Naive B cell (primary cell): ENCODE results near the gene VOPP1. TPM values are rescaled to one million over a fixed set of nuclear protein-coding genes. Genes with fewer than 3 reads are reported as not detected.

Source experiments
- ATAC-seq, 2 donors: fragments of 150-1000 bp; cut with Tn5 transposase; 2 replicates each; pipeline ENCODE4 v1.10.0; 2021; ENCODE audit warnings: low read depth in 2 of 2, mild to moderate bottlenecking in 2 of 2, moderate library complexity in 2 of 2
- DNase-seq: peaks from one replicate; pipeline ENCODE4 v3.0.0; 2022
- H3K27ac Mint-ChIP-seq, 6 donors: one replicate each; pipeline ENCODE4 v1.8.0; 2020 to 2022; ENCODE audit warnings: mild to moderate bottlenecking in 6 of 6, mixed read lengths in 6 of 6, moderate library complexity in 5 of 6, inconsistent platforms in 2 of 6
- H3K27me3 Mint-ChIP-seq, 3 donors: one replicate each; pipeline ENCODE4 v1.8.0; 2021 to 2022; ENCODE audit warnings: mixed read lengths in 3 of 3, mild to moderate bottlenecking in 1 of 3
- H3K36me3 Mint-ChIP-seq, 2 donors: one replicate each; pipeline ENCODE4 v1.8.0; 2020 to 2022; ENCODE audit warnings: mixed read lengths in 2 of 2, inconsistent platforms in 1 of 2, mild to moderate bottlenecking in 1 of 2
- H3K4me1 Mint-ChIP-seq, 3 donors: one replicate each; pipeline ENCODE4 v1.8.0; 2020 to 2022; ENCODE audit warnings: mixed read lengths in 3 of 3, inconsistent platforms in 1 of 3, mild to moderate bottlenecking in 1 of 3, moderate library complexity in 1 of 3
- H3K4me3 Mint-ChIP-seq, 8 donors: one replicate each; pipeline ENCODE4 v1.8.0; 2020 to 2022; ENCODE audit warnings: mild to moderate bottlenecking in 8 of 8, mixed read lengths in 8 of 8, moderate library complexity in 8 of 8, inconsistent platforms in 2 of 8
- H3K9me3 Mint-ChIP-seq, 7 donors: one replicate each; pipeline ENCODE4 v1.8.0; 2020 to 2022; ENCODE audit warnings: mixed read lengths in 7 of 7, mild to moderate bottlenecking in 5 of 7, inconsistent platforms in 2 of 7, moderate library complexity in 1 of 7
- polyA plus RNA-seq, 6 donors: library from polyadenylated mRNA; unstranded; fragments of 300-500 nt; fragmentation: Illumina TruSeq; gene quantifications; one replicate each; pipeline ENCODE4 v1.2.3, GENCODE V29; 2021; ENCODE audit warnings: low read depth in 6 of 6

Gene VOPP1
- polyA plus RNA-seq, 6 donors from 2014 or later, result 27.5 to 78.6 (median 34.2) TPM

- H3K4me1 Mint-ChIP-seq, result peaks cover 59 to 84% (median 76%) of the 10 kb centered on the region in 3 donors
- ATAC-seq (no peak), DNase-seq (no peak)
- H3K27ac Mint-ChIP-seq, result peak overlapping the region in 1 of 6 donors; percentile 82
- peaks cover 8 to 12% of the 10 kb centered on the region in 2 donors for H3K36me3 Mint-ChIP-seq
- H3K4me3 Mint-ChIP-seq, result no peak overlapping the region
- H3K9me3 Mint-ChIP-seq, result no peaks in the 10 kb centered on the region
- no peaks in the 10 kb centered on the region for H3K27me3 Mint-ChIP-seq
Observed at GRCh38 chr7:55546814-55547213, 25.5 kb downstream of the VOPP1 start.

GRCh38 chr7:55545496-55545895 is 26.8 kb downstream of the VOPP1 start:
- Mint-ChIP-seq H3K9me3 (no peaks in the 10 kb centered on the region), H3K36me3 (peaks cover 8 to 12% of the 10 kb centered on the region in 2 donors), H3K27ac (peak overlapping the region in 5 of 6 donors; percentile 28 to 70 (median 38)), H3K4me1 (peaks cover 47 to 73% (median 72%) of the 10 kb centered on the region in 3 donors), H3K4me3 (no peak overlapping the region), H3K27me3 (no peaks in the 10 kb centered on the region)
- ATAC-seq, result no peak
- no peak for DNase-seq

GRCh38 chr7:55540226-55540858 is 32.0 kb downstream of the VOPP1 start:
- ATAC-seq (no peak), DNase-seq (no peak)
- no peak overlapping the region for H3K4me3 Mint-ChIP-seq
- H3K36me3 Mint-ChIP-seq, result peaks cover 8 to 12% of the 10 kb centered on the region in 2 donors
- H3K9me3 Mint-ChIP-seq, result no peaks in the 10 kb centered on the region
- peaks cover 51 to 69% (median 62%) of the 10 kb centered on the region in 3 donors for H3K4me1 Mint-ChIP-seq
- no peaks in the 10 kb centered on the region for H3K27me3 Mint-ChIP-seq
- H3K27ac Mint-ChIP-seq, result peak overlapping the region in 4 of 6 donors; percentile 51 to 82 (median 73)

- no peak for ATAC-seq
- H3K4me1 Mint-ChIP-seq, result peaks cover 61 to 71% (median 64%) of the 10 kb centered on the region in 3 donors
- H3K9me3 Mint-ChIP-seq, result no peaks in the 10 kb centered on the region
- DNase-seq, result no peak
- H3K4me3 Mint-ChIP-seq, result no peak overlapping the region
- H3K36me3 Mint-ChIP-seq, result peaks cover 8 to 12% of the 10 kb centered on the region in 2 donors
- H3K27me3 Mint-ChIP-seq, result no peaks in the 10 kb centered on the region
- peak overlapping the region in 3 of 6 donors; percentile 49 to 54 (median 51) for H3K27ac Mint-ChIP-seq
Observed at GRCh38 chr7:55539380-55539779, 32.9 kb downstream of the VOPP1 start.

- Mint-ChIP-seq H3K9me3 (no peaks in the 10 kb centered on the region), H3K27me3 (no peaks in the 10 kb centered on the region), H3K27ac (peak overlapping the region in 5 of 6 donors; percentile 58 to 100 (median 77)), H3K36me3 (peaks cover under 1 to 4% of the 10 kb centered on the region in 2 donors), H3K4me1 (peaks cover 61 to 71% (median 65%) of the 10 kb centered on the region in 3 donors), H3K4me3 (peak overlapping the region in 2 of 8 donors; percentile 1 to 67)
- no peak for DNase-seq
- ATAC-seq, result no peak
Observed at GRCh38 chr7:55538538-55538937, 33.8 kb downstream of the VOPP1 start.

- H3K27me3 Mint-ChIP-seq, result no peaks in the 10 kb centered on the region
- H3K4me1 Mint-ChIP-seq, result peaks cover 69 to 80% (median 75%) of the 10 kb centered on the region in 3 donors
- H3K9me3 Mint-ChIP-seq, result no peaks in the 10 kb centered on the region
- ATAC-seq (no peak), DNase-seq (no peak)
- peak overlapping the region in 6 of 8 donors; percentile 1 to 80 (median 58) for H3K4me3 Mint-ChIP-seq
- no peaks in the 10 kb centered on the region for H3K36me3 Mint-ChIP-seq
- peak overlapping the region in 5 of 6 donors; percentile 55 to 100 (median 91) for H3K27ac Mint-ChIP-seq
Observed at GRCh38 chr7:55537458-55537990, 34.8 kb downstream of the VOPP1 start.

- no peak for ATAC-seq
- Mint-ChIP-seq H3K9me3 (no peaks in the 10 kb centered on the region), H3K27me3 (no peaks in the 10 kb centered on the region), H3K27ac (peak overlapping the region; percentile 57 to 100 (median 91)), H3K4me3 (peak overlapping the region in 6 of 8 donors; percentile 58 to 85 (median 67)), H3K4me1 (peaks cover 70 to 83% (median 75%) of the 10 kb centered on the region in 3 donors), H3K36me3 (no peaks in the 10 kb centered on the region)
- no peak for DNase-seq
Observed at GRCh38 chr7:55536619-55537457, 35.5 kb downstream of the VOPP1 start.

GRCh38 chr7:55535617-55536016 is 36.7 kb downstream of the VOPP1 start:
- Mint-ChIP-seq H3K27me3 (no peaks in the 10 kb centered on the region), H3K4me1 (peaks cover 72 to 95% (median 78%) of the 10 kb centered on the region in 3 donors), H3K4me3 (peak overlapping the region in 7 of 8 donors; percentile 60 to 92 (median 82)), H3K36me3 (no peaks in the 10 kb centered on the region), H3K9me3 (no peaks in the 10 kb centered on the region), H3K27ac (peak overlapping the region; percentile 92 to 100 (median 99))
- ATAC-seq, result no peak
- DNase-seq, result no peak

GRCh38 chr7:55534916-55535590 is 37.2 kb downstream of the VOPP1 start:
- H3K27me3 Mint-ChIP-seq, result no peaks in the 10 kb centered on the region
- no peaks in the 10 kb centered on the region for H3K9me3 Mint-ChIP-seq
- H3K4me3 Mint-ChIP-seq, result peak overlapping the region; percentile 60 to 92 (median 82)
- peaks cover 70 to 95% (median 72%) of the 10 kb centered on the region in 3 donors for H3K4me1 Mint-ChIP-seq
- peak overlapping the region; percentile 97 to 100 (median 99) for H3K27ac Mint-ChIP-seq
- DNase-seq, result no peak
- ATAC-seq, result no peak
- no peaks in the 10 kb centered on the region for H3K36me3 Mint-ChIP-seq

GRCh38 chr7:55534262-55534915 is 37.9 kb downstream of the VOPP1 start:
- DNase-seq (peak; percentile 90), ATAC-seq (peak; percentile 63 to 64)
- Mint-ChIP-seq H3K27me3 (no peaks in the 10 kb centered on the region), H3K4me1 (peaks cover 75 to 96% (median 77%) of the 10 kb centered on the region in 3 donors), H3K4me3 (peak overlapping the region; percentile 67 to 92 (median 82)), H3K36me3 (no peaks in the 10 kb centered on the region), H3K27ac (peak overlapping the region; percentile 97 to 100 (median 99)), H3K9me3 (no peaks in the 10 kb centered on the region)

- Mint-ChIP-seq H3K27ac (peak overlapping the region; percentile 97 to 100 (median 99)), H3K36me3 (no peaks in the 10 kb centered on the region), H3K4me3 (peak overlapping the region; percentile 67 to 92 (median 84)), H3K27me3 (no peaks in the 10 kb centered on the region), H3K9me3 (no peaks in the 10 kb centered on the region), H3K4me1 (peaks cover 74 to 97% (median 78%) of the 10 kb centered on the region in 3 donors)
- DNase-seq (no peak), ATAC-seq (no peak)
Observed at GRCh38 chr7:55533729-55534080, 38.6 kb downstream of the VOPP1 start.

GRCh38 chr7:55533050-55533728 is 39.1 kb downstream of the VOPP1 start:
- peaks cover 69 to 94% (median 73%) of the 10 kb centered on the region in 3 donors for H3K4me1 Mint-ChIP-seq
- H3K27ac Mint-ChIP-seq, result peak overlapping the region; percentile 97 to 100 (median 99)
- H3K36me3 Mint-ChIP-seq, result no peaks in the 10 kb centered on the region
- H3K9me3 Mint-ChIP-seq, result no peaks in the 10 kb centered on the region
- peak overlapping the region; percentile 67 to 92 (median 84) for H3K4me3 Mint-ChIP-seq
- ATAC-seq, result peak; percentile 68 to 78
- DNase-seq, result peak; percentile 90
- no peaks in the 10 kb centered on the region for H3K27me3 Mint-ChIP-seq
